Epithelial cell of prostate (primary cell): ENCODE data around the gene TRAF7.
"Not testable (repeated sequence)": the region's sequence is repeated elsewhere in the genome, so short reads cannot be mapped to it uniquely, and the experiment has no call there.

ENCODE experiments used
- DNase-seq: peaks from one replicate; pipeline ENCODE4 v3.0.0-alpha.2; 2011; ENCODE audit warnings: low read depth, low spot score
- H3K27ac ChIP-seq: fragments of 450-650 bp; 2 replicates; pipeline ENCODE4 v1.5.1; 2017; ENCODE audit warnings: mild to moderate bottlenecking

TRAF7 gene

GRCh38 chr16:2155091-2155950 is at the start of gene TRAF7:
TSS of gene TRAF7 (plus strand) at chr16:2155782. CDS start at chr16:2163921, 8,139 bp downstream.
- peak; percentile 100 for DNase-seq
- H3K27ac ChIP-seq = peak within 1 kb of the TSS; percentile 90

GRCh38 chr16:2106211-2106610 is 49.4 kb upstream of the TRAF7 start:
- H3K27ac ChIP-seq, DNase-seq: not testable (repeated sequence)

GRCh38 chr16:2107121-2107790 is 48.3 kb upstream of the TRAF7 start:
- H3K27ac ChIP-seq, DNase-seq: not testable (repeated sequence)

GRCh38 chr16:2107791-2108125 is 47.8 kb upstream of the TRAF7 start:
- not testable (repeated sequence) for DNase-seq

DNA sequence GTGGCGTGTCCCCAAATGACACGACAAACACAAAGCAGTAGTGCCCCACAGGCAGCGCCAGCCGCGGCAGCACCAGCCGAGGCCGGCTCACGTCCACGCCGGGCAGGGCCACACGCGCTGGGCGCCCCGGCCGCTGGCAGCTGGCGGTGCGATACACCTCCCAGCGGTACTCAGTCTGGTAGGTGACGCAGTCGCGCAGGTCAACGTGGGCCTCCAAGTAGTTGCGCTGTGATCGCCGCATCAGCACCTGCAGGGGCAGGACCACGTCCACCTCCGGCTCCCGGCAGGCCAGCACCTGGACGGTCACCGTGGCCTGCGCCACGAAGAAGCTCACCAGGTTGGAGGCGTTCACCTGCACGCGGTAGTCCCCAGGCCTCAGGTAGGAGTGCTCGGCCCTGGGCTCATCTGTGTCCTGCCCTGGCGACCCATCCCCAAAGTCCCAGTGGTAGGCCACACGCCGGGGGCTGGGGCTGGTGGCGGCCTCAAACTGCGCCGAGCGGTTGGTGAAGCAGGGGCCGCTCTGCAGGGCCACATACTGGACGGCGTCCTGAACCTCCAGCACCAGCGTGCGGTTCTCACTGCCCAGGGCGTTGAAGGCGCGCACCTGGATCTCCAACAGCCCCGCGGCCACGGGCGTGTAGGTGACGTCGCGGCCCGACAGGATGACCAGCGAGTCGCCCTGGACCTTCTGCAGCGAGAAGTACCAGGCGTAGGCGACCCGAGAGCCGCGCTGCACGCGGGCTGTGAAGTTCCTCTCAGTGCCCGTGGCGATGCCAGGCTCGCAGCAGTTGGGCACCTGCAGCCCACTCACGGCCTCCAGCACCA is 46.9 kb upstream of the TRAF7 start:
- not testable (repeated sequence) for H3K27ac ChIP-seq

More at GRCh38 chr16:2107791-2108125, 47.8 kb upstream of the TRAF7 start:
- H3K27ac ChIP-seq = not testable (repeated sequence)

DNA sequence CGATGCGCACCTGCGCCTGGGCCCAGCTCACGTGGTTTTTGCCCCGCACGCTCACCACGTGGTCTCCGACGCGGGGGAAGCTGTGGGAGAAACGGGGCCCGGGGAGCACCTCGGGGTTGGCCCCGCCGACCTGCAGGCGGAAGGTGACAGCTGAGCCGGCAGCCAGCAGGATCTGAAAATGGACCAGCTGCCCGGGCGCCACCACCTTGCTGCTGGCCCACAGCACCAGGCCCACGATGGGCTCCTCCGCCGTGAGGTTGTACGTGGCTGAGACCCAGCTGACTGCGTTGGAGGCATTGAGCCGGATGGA is 46.4 kb upstream of the TRAF7 start:
- not testable (repeated sequence) for H3K27ac ChIP-seq, DNase-seq

More for the DNA sequence above, 46.9 kb upstream of the TRAF7 start:
- not testable (repeated sequence) for DNase-seq

DNA sequence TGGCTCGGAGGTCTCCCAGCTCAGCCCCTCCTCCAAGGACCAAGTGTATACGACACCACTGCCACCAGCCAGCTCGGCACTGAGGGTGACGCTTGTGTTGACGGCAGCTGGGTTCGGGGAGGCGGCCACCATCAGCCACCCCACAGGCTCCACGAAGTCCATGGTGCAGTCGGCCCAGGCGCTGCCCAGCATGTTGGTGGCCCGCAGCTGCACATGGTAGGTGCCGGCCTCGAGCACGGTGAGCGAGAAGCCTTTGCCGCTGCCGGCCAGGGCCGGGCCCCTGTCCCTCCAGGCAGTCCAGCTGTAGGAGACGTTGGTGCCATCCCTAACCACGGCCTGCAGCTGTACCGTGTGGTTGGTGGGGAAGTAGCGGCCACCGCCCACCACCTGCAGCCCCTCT is 45.7 kb upstream of the TRAF7 start:
- not testable (repeated sequence) for H3K27ac ChIP-seq, DNase-seq

GRCh38 chr16:2110332-2111008 is 45.1 kb upstream of the TRAF7 start:
- not testable (repeated sequence) for DNase-seq, H3K27ac ChIP-seq

GRCh38 chr16:2111009-2111353 is 44.6 kb upstream of the TRAF7 start:
- not testable (repeated sequence) for DNase-seq, H3K27ac ChIP-seq

DNA sequence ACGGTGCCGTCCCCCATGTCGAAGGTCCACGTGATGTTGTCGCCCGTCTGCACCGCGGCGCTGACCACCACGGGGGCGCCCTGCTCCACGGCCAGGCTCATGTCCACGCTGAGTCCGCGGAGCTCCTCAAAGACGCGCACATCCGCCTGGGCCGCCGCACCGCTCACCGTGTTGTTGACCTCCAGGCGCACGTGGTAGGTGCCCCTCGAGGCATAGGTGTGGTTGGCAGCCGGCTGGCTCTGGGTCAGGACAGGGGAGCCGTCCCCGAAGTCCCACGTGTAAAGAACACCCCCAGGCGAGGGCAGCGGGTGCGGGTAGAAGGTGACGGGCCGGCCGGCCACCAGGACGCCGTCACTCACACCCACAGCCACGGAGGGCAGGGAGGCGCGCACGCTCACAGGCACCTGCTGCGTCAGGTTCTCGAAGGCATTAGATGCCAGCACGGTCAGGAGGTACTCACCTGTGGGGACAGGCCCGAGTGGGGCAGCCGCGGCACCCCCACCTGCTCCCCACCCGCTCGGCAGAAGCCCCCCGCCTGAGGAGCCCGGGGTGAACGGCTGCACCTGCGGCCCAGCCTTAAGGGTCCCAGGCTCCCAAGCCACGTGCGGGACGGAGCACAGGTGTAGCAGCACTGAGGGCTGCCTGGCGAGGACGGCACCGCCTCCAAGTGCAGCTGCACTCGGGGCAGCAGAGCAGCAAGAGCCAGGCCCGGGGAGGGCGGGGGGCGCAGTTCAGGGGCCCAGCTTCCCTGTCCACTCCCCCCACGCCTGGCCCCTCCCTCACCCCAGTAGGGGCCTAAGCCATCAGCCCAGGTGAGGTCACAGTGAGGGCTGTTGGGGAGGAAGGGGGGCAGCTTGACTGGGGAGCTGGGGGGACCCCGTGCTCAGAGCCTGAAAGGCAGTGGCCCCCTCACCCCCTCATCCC is 43.9 kb upstream of the TRAF7 start:
- DNase-seq, H3K27ac ChIP-seq: not testable (repeated sequence)

DNA sequence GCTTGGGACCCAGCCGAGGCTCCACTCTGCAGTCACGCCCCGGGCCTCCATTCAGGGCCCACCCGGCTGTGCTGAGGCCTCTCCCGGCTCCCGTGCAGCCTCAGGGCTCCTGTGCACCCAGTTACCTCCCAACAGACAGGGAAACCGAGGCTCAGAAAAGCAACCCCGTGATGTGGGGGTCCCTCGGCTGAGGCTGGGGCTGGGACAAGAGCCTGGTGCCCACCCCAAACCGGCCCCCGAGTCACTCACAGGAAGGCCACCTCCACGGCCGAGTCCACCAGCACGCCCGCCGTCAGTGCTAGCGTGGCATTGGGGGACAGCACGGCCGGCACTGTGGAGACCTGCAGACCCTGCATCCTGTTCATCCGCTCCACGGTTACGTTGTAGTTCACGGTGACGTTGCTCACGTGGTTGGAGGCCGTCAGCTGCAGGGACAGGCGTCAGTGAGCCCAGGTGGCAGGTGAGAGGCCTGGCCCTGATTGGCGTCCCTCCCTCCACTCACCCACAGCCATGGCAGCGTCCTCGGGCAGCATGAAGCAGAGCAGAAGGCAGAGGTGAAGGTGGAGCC is 43.0 kb upstream of the TRAF7 start:
- not testable (repeated sequence) for H3K27ac ChIP-seq, DNase-seq

- H3K27ac ChIP-seq, DNase-seq: not testable (repeated sequence)
Measured at GRCh38 chr16:2114225-2114624, 41.4 kb upstream of the TRAF7 start.

- not testable (repeated sequence) for DNase-seq, H3K27ac ChIP-seq
Measured at GRCh38 chr16:2114885-2115590, 40.5 kb upstream of the TRAF7 start.

- DNase-seq = no peak
- H3K27ac ChIP-seq = no peak overlapping the region
Measured at GRCh38 chr16:2115591-2115973, 40.0 kb upstream of the TRAF7 start.

DNA sequence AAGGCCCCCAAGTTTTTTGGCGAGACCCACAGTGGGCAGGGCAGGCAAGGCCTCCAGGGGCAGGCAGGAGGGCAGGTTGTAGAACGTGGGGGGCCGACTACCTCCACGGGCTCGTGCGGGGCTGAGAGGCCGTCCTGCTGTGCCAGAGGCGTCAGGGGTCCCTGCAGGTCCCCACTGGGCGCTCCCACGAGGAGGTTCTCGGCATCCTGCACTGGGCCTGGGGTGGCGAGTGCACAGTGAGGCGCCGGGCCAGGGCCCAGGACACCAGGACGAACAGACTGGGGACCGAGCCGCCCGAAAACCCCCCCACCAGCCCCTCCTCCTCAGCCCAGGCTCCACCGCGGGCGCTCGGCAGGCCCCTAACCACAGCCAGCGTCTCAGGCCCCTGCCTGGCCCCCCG is 39.2 kb upstream of the TRAF7 start:
- DNase-seq, H3K27ac ChIP-seq: not testable (repeated sequence)

DNA sequence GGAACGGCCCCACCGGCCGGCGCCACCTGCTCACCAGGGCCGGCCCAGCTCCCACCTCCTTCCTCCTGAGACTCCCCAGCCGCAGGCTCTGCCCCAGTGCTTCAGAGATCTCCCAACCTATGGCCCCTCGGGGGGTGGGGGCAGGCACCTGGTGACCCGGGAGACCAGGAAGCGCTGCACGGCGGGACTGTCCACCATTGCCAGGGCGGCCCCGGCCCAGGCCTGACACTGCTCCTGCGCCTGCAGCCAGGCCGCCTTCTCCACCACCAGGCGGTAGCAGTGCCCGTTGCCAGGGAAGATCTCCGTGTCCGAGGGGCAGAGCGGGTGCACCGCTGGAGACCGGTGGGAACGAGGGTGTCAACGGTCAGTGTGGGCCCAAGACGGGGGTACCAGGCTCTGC is 38.2 kb upstream of the TRAF7 start:
- DNase-seq, H3K27ac ChIP-seq: not testable (repeated sequence)

- not testable (repeated sequence) for DNase-seq, H3K27ac ChIP-seq
Measured at GRCh38 chr16:2117960-2118722, 37.4 kb upstream of the TRAF7 start.

- not testable (repeated sequence) for DNase-seq
- peak overlapping the region; percentile 27 for H3K27ac ChIP-seq
Measured at GRCh38 chr16:2121325-2121724, 34.3 kb upstream of the TRAF7 start.
